AG04450 (cell line): ENCODE results near the gene LURAP1L. TPM values are rescaled to one million over a fixed set of nuclear protein-coding genes. Genes with fewer than 3 reads are reported as not detected.

Experiments used
- CTCF ChIA-PET: fragments of 300-600, 350-600 bp; formaldehyde crosslinking; extraction: SDS; loops from one replicate; lab custom pipeline; 2022; ENCODE audit warnings: antibody characterized with exemption, inconsistent platforms; lab: Charles Lee
- POLR2A ChIA-PET: fragments of 350-600 bp; formaldehyde crosslinking; extraction: SDS; loops from one replicate; lab custom pipeline; 2021; ENCODE audit warnings: antibody characterized with exemption, inconsistent platforms; lab: Yijun Ruan, JAX
- DNase-seq: peaks from one replicate; pipeline ENCODE4 v3.0.0-alpha.2; 2011; ENCODE audit warnings: low read depth, low spot score
- H3K27ac ChIP-seq: one replicate; pipeline ENCODE4 v1.5.1; 2012; ENCODE audit warnings: low read depth, low read length, control low read depth
- H3K27me3 ChIP-seq: one replicate; pipeline ENCODE4 v1.6.0; 2012; ENCODE audit warnings: low read length; ENCODE audit not compliant: control insufficient read depth, insufficient read depth
- H3K4me3 ChIP-seq: 2 replicates; pipeline ENCODE4 v1.5.1; 2011; ENCODE audit warnings: mild to moderate bottlenecking, low read depth, low read length, control low read depth
- H3K9me3 ChIP-seq: 2 replicates; pipeline ENCODE4 v1.5.1; 2012; ENCODE audit warnings: low read length; ENCODE audit not compliant: control insufficient read depth, insufficient read depth
- CTCF ChIP-seq: IDR thresholded peaks from 2 replicates; pipeline ENCODE4 v1.5.1; 2011; ENCODE audit warnings: low read depth, low read length, control low read depth, inconsistent platforms
- polyA plus RNA-seq: library from polyadenylated mRNA; depleted of rRNA; stranded (reverse); fragments of >200 nt; gene quantifications from 2 replicates; pipeline ENCODE4 v1.2.3, GENCODE V29; 2011

LURAP1L gene
- polyA plus RNA-seq, 1 experiment = 51.4 TPM

GRCh38 chr9:12785260-12785770 is 10.5 kb downstream of the LURAP1L start:
- DNase-seq = no peak
- CTCF ChIA-PET = interaction anchor here (1.4 to 1.9 kb wide), 2 partner anchors 9 to 63 kb away, joined by 3 to 6 read pairs; no protein-coding TSS in a partner anchor
- no peak for TF ChIP-seq CTCF
- H3K27me3 ChIP-seq = no peaks in the 10 kb centered on the region
- POLR2A ChIA-PET = interaction anchor here (0.9 kb wide), 1 partner anchor 9 kb away, joined by 8 read pairs; no protein-coding TSS in a partner anchor
- peak overlapping the region; percentile 3; the same call in 1 of the 2 replicates for H3K4me3 ChIP-seq
- peak overlapping the region; percentile 94 for H3K27ac ChIP-seq
- no peaks in the 10 kb centered on the region for H3K9me3 ChIP-seq

GRCh38 chr9:12785941-12786340 is 11.1 kb downstream of the LURAP1L start:
- Histone ChIP-seq H3K4me3 (no peak overlapping the region), H3K27ac (no peak overlapping the region), H3K9me3 (no peaks in the 10 kb centered on the region), H3K27me3 (no peaks in the 10 kb centered on the region)
- TF ChIP-seq CTCF = no peak
- CTCF ChIA-PET = interaction anchor here (1.4 to 1.9 kb wide), 2 partner anchors 9 to 63 kb away, joined by 3 to 6 read pairs; no protein-coding TSS in a partner anchor
- POLR2A ChIA-PET = interaction anchor here (0.8 kb wide), 1 partner anchor 10 kb away, joined by 3 read pairs; no protein-coding TSS in a partner anchor
- no peak for DNase-seq

- no peak for DNase-seq
- H3K27me3 ChIP-seq = no peaks in the 10 kb centered on the region
- TF ChIP-seq CTCF = no peak
- H3K9me3 ChIP-seq = no peaks in the 10 kb centered on the region
- ChIA-PET POLR2A (no interaction called here), CTCF (interaction anchor here (0.6 kb wide), 1 partner anchor 244 kb away, joined by 3 read pairs; no protein-coding TSS in a partner anchor)
- no peak overlapping the region for H3K27ac ChIP-seq
- H3K4me3 ChIP-seq = no peak overlapping the region
These were observed 15.2 kb downstream of the LURAP1L start for GRCh38 chr9:12790001-12790400.

GRCh38 chr9:12790883-12791282 is 16.1 kb downstream of the LURAP1L start:
- Histone ChIP-seq H3K9me3 (no peaks in the 10 kb centered on the region), H3K4me3 (no peak overlapping the region), H3K27me3 (no peaks in the 10 kb centered on the region), H3K27ac (no peak overlapping the region)
- no peak for TF ChIP-seq CTCF
- POLR2A ChIA-PET = no interaction called here
- CTCF ChIA-PET = interaction anchor here (0.8 to 1.7 kb wide), 2 partner anchors 15 to 71 kb away, joined by 6 to 12 read pairs; no protein-coding TSS in a partner anchor
- no peak for DNase-seq

- H3K27me3 ChIP-seq = no peaks in the 10 kb centered on the region
- DNase-seq = peak; percentile 37
- no peaks in the 10 kb centered on the region for H3K9me3 ChIP-seq
- ChIA-PET POLR2A (interaction anchor here (0.8 to 1.5 kb wide), 2 partner anchors 18 to 20 kb away, joined by 3 read pairs; no protein-coding TSS in a partner anchor), CTCF (interaction anchor here (1.0 kb wide), 1 partner anchor 18 kb away, joined by 4 read pairs; no protein-coding TSS in a partner anchor)
- H3K27ac ChIP-seq = no peak overlapping the region
- no peak overlapping the region for H3K4me3 ChIP-seq
- no peak for TF ChIP-seq CTCF
These were observed 19.4 kb downstream of the LURAP1L start for GRCh38 chr9:12794101-12794799.
